ENCODE data around the gene SNAPIN. TPM values are rescaled to one million over a fixed set of nuclear protein-coding genes. Genes with fewer than 3 reads are reported as not detected.

SNAPIN gene
- total and polyA plus RNA-seq, 9 of the 15 experiments (the other 6 are each of a cell fraction or from before 2014, with no cell fraction given), result 11.2 to 43.9 (median 32.3) TPM

DNA sequence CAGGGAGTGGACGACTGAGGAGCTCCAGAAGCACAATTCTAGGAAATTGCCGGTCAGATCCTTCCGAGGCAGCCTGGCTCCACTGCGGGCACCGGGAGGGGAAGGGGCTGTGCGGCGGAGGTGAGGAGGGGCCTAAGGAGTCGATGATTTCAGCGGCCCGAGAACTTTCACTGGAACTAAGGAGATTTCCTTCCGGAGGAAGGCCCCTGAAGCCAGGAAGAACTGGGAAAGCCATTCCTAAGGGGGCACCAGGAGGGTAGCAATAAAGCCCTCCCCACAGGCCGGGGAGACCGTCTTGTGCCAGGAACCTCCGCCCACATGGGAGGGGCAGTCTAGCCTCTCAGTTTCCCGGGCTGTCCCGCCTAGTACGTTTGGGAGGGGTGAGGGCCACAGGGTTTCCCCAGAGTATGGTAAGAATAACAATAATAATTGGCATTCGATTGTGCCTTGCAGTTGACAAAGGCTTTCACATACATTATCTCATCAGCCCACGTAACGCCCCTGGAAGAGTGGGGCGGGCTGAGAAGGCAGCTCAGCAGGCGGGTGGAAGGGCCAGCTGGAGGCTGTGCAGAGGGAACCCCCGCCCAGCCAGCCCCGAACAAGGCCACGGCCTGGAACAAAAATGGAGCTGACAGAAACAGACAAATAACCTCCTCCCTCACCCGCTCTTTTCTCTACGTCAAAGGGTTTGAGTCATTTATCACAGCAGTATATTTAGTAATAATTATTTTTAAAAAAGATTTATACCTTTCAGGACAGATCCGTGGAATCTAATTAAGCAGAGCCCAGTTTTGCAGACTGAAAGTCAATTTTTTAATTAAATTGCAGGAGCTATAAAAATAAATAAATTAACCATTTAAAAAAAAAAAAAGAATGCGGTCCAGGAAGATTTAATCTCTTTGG, 39.8 kb downstream of the SNAPIN start (continued):
- TF ChIP-seq YBX1 (IDR thresholded peaks at IDR 0.05) (no peak), NR4A1 (CRISPR knock-in tag; IDR thresholded peaks at IDR 0.05) (no peak), NR4A1 (tag; IDR thresholded peaks at IDR 0.05) (peak; percentile 72), ZNF143 (CRISPR knock-in tag; IDR thresholded peaks at IDR 0.05) (no peak), HMGN3 (IDR thresholded peaks at IDR 0.05; ENCODE audit: borderline replicate concordance, extremely low read depth, insufficient read length, low read depth, low read length) (no peak), NELFE (IDR thresholded peaks at IDR 0.05; ENCODE audit: insufficient read depth, insufficient read length) (no peak), FOXJ3 (CRISPR knock-in tag; IDR thresholded peaks at IDR 0.05) (no peak), PHF8 (IDR thresholded peaks at IDR 0.05; ENCODE audit: borderline replicate concordance, low read length) (peak; percentile 16; the same call in 1 of the 2 replicates), GABPA (tag; conservative IDR thresholded peaks at IDR 0.05; ENCODE audit: low read depth) (no peak), MAFF (IDR thresholded peaks at IDR 0.05; ENCODE audit: low read length) (no peak)
- TF ChIP-seq, protein P1, sequence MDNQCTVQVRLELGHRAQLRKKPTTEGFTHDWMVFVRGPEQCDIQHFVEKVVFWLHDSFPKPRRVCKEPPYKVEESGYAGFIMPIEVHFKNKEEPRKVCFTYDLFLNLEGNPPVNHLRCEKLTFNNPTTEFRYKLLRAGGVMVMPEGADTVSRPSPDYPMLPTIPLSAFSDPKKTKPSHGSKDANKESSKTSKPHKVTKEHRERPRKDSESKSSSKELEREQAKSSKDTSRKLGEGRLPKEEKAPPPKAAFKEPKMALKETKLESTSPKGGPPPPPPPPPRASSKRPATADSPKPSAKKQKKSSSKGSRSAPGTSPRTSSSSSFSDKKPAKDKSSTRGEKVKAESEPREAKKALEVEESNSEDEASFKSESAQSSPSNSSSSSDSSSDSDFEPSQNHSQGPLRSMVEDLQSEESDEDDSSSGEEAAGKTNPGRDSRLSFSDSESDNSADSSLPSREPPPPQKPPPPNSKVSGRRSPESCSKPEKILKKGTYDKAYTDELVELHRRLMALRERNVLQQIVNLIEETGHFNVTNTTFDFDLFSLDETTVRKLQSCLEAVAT (IDR thresholded peaks at IDR 0.05), result peak in 1 of 2 experiments; percentile 63; a peak in 2 of 4 replicates
- TF ChIP-seq, protein P2, sequence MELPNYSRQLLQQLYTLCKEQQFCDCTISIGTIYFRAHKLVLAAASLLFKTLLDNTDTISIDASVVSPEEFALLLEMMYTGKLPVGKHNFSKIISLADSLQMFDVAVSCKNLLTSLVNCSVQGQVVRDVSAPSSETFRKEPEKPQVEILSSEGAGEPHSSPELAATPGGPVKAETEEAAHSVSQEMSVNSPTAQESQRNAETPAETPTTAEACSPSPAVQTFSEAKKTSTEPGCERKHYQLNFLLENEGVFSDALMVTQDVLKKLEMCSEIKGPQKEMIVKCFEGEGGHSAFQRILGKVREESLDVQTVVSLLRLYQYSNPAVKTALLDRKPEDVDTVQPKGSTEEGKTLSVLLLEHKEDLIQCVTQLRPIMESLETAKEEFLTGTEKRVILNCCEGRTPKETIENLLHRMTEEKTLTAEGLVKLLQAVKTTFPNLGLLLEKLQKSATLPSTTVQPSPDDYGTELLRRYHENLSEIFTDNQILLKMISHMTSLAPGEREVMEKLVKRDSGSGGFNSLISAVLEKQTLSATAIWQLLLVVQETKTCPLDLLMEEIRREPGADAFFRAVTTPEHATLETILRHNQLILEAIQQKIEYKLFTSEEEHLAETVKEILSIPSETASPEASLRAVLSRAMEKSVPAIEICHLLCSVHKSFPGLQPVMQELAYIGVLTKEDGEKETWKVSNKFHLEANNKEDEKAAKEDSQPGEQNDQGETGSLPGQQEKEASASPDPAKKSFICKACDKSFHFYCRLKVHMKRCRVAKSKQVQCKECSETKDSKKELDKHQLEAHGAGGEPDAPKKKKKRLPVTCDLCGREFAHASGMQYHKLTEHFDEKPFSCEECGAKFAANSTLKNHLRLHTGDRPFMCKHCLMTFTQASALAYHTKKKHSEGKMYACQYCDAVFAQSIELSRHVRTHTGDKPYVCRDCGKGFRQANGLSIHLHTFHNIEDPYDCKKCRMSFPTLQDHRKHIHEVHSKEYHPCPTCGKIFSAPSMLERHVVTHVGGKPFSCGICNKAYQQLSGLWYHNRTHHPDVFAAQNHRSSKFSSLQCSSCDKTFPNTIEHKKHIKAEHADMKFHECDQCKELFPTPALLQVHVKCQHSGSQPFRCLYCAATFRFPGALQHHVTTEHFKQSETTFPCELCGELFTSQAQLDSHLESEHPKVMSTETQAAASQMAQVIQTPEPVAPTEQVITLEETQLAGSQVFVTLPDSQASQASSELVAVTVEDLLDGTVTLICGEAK (IDR thresholded peaks at IDR 0.05), result peak; percentile 25; the same call in 1 of the 2 replicates
- TF ChIP-seq, protein P2 (CRISPR knock-in tag; IDR thresholded peaks at IDR 0.05), result no peak
- TF ChIP-seq, protein P3, sequence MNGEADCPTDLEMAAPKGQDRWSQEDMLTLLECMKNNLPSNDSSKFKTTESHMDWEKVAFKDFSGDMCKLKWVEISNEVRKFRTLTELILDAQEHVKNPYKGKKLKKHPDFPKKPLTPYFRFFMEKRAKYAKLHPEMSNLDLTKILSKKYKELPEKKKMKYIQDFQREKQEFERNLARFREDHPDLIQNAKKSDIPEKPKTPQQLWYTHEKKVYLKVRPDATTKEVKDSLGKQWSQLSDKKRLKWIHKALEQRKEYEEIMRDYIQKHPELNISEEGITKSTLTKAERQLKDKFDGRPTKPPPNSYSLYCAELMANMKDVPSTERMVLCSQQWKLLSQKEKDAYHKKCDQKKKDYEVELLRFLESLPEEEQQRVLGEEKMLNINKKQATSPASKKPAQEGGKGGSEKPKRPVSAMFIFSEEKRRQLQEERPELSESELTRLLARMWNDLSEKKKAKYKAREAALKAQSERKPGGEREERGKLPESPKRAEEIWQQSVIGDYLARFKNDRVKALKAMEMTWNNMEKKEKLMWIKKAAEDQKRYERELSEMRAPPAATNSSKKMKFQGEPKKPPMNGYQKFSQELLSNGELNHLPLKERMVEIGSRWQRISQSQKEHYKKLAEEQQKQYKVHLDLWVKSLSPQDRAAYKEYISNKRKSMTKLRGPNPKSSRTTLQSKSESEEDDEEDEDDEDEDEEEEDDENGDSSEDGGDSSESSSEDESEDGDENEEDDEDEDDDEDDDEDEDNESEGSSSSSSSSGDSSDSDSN (IDR thresholded peaks at IDR 0.05; ENCODE audit: borderline replicate concordance in 1 of 2, low read depth in 2 of 2, low read length in 2 of 2), result peak in 1 of 2 experiments; percentile 67; a peak in 1 of 4 replicates

Measured in K562 (cell line).